ENCODE results near the gene WNK2.

The WNK2 gene

GRCh38 chr9:93218671-93219420 is 34.9 kb downstream of the WNK2 start:
- DNase-seq (ENCODE audit: low read depth), result no peak

GRCh38 chr9:93219692-93220091 is 35.8 kb downstream of the WNK2 start:
- DNase-seq (ENCODE audit: low read depth), result no peak

GRCh38 chr9:93220627-93221026 is 36.7 kb downstream of the WNK2 start:
- DNase-seq (ENCODE audit: low read depth), result no peak

- no peak for DNase-seq (ENCODE audit: low read depth)
Measured at GRCh38 chr9:93221044-93221443, 37.1 kb downstream of the WNK2 start.

- no peak for DNase-seq (ENCODE audit: low read depth)
Measured at GRCh38 chr9:93222890-93223259, 38.9 kb downstream of the WNK2 start.

GRCh38 chr9:93223260-93224180 is 39.6 kb downstream of the WNK2 start:
- no peak for DNase-seq (ENCODE audit: low read depth)

GRCh38 chr9:93224591-93224990 is 40.7 kb downstream of the WNK2 start:
- DNase-seq (ENCODE audit: low read depth), result no peak

GRCh38 chr9:93225417-93225816 is 41.5 kb downstream of the WNK2 start:
- no peak for DNase-seq (ENCODE audit: low read depth)

- no peak for DNase-seq (ENCODE audit: low read depth)
Measured at GRCh38 chr9:93225892-93226291, 42.0 kb downstream of the WNK2 start.

GRCh38 chr9:93226819-93227218 is 42.9 kb downstream of the WNK2 start:
- no peak for DNase-seq (ENCODE audit: low read depth)

- no peak for DNase-seq (ENCODE audit: low read depth)
Measured at GRCh38 chr9:93228030-93228429, 44.1 kb downstream of the WNK2 start.

GRCh38 chr9:93228453-93228852 is 44.5 kb downstream of the WNK2 start:
- DNase-seq (ENCODE audit: low read depth), result no peak

GRCh38 chr9:93229636-93230035 is 45.7 kb downstream of the WNK2 start:
- DNase-seq (ENCODE audit: low read depth), result no peak

GRCh38 chr9:93230185-93230584 is 46.2 kb downstream of the WNK2 start:
- DNase-seq (ENCODE audit: low read depth), result no peak

GRCh38 chr9:93230601-93231000 is 46.7 kb downstream of the WNK2 start:
- DNase-seq (ENCODE audit: low read depth), result no peak

GRCh38 chr9:93231121-93231694 is 47.3 kb downstream of the WNK2 start:
- no peak for DNase-seq (ENCODE audit: low read depth)

GRCh38 chr9:93231716-93232115 is 47.8 kb downstream of the WNK2 start:
- DNase-seq (ENCODE audit: low read depth), result no peak

- no peak for DNase-seq (ENCODE audit: low read depth)
Measured at GRCh38 chr9:93232388-93232960, 48.5 kb downstream of the WNK2 start.

GRCh38 chr9:93233033-93233432 is 49.1 kb downstream of the WNK2 start:
- DNase-seq (ENCODE audit: low read depth), result no peak

- DNase-seq (ENCODE audit: low read depth), result no peak
Measured at GRCh38 chr9:93234600-93234999, 50.7 kb downstream of the WNK2 start.

- DNase-seq (ENCODE audit: low read depth), result no peak
Measured at GRCh38 chr9:93235300-93235960, 51.5 kb downstream of the WNK2 start.

All from T follicular helper cell (primary cell).